ENCODE data around the gene SLC25A11.

Gene SLC25A11

GRCh38 chr17:4893272-4893671 is 46.6 kb downstream of the SLC25A11 start:
- no peak for DNase-seq

- DNase-seq = no peak
These were observed 47.2 kb downstream of the SLC25A11 start for GRCh38 chr17:4892499-4893221.

GRCh38 chr17:4891411-4892410 is 48.1 kb downstream of the SLC25A11 start:
- no peak for DNase-seq

GRCh38 chr17:4887581-4887980 is 52.3 kb downstream of the SLC25A11 start:
- no peak for DNase-seq
